ENCODE results near the gene OSBPL2.

Gene OSBPL2

DNA sequence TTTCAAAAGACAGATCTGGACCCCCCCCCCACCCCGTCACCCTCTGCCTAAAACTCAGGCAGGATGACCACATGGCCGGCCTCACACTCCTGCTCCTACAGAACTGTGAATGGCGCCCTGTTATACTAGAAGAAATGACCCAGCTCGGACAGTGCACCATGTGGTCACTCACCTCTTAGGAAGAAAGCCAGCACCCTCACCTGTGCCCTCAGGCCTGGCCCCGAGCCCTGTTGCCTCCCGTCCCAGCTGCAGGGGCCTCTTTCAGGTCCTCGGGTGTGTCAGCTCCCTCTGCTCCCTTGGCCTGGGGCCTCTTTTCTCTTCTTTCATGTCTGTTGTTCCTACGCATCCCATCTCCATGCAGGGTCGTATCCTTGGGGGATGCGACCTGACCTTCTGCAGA lies 23.7 kb downstream of the OSBPL2 start:
- no peak for DNase-seq

DNA sequence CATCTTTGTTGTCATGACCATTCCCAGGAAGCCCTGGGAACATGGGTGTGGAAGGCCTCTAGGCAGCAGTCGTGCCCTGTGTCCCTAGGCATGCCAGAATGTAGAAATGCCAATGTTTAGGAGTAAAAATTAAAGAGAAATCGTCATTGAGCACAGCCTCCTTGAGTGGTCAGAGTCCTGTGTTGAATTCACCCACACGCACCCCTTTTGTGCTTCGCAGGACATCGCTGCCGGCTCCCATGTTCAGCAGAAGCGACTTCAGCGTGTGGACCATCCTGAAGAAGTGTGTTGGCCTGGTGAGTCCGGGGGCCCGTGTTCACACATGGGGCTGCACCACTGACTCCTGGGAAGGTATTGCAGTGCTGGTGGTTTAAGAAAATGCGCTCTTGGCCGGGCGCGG lies 25.1 kb downstream of the OSBPL2 start:
- DNase-seq: no peak

DNA sequence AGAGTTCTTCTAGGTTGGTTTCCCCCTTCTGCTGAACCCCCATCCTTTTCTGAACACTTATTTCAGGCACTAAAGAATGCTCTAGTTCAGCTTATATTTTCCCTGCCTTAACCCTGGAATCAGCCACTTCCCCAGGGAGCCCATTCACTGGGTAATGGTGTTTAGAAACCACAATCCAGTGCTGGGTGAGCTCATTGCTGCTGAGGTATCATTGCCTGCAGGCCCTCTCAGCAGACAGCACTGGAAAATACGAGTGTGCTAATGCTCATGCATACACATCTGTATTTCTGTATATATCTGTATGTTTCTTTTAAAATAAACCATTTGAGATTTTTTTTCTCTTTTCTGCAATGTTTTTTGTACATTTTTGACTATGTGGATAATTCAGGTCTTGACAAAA lies 27.0 kb downstream of the OSBPL2 start:
- no peak for DNase-seq

DNA sequence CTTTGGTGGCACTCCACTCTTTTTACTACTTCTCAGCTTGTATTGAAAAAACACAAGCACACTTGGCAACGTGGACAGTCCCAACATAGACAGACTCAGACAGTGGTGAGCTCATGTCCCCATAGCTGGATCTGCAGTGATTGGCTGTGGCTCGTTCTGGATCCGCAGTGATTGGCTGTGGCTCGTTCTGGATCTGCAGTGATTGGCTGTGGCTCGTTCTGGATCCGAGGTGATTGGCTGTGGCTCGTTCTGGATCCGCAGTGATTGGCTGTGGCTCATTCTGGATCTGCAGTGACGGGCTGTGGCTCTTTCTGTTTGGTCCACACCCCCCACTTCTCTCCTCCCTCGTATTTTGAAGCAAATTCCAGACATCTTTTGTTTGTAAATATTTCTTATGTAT lies 28.0 kb downstream of the OSBPL2 start:
- no peak for DNase-seq

DNA sequence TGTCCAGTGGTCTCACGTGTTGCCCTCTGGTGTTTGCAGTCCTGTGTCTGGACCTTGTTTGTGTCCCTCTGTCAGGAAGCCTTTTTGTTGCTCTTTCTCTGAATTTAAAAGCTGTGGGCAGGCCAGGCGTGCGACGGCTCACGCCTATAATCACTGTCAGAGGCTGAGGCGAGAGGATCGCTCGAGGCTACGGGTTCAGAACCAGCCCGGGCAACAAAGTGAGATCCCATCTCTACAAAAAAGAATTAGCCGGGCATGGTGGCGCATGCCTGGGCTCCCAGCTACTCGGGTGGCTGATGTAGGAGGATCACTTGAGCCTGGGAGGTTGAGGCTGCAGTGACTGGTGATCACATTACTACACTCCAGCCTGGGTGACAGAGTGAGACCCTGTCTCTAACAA lies 28.5 kb downstream of the OSBPL2 start:
- DNase-seq: no peak

DNA sequence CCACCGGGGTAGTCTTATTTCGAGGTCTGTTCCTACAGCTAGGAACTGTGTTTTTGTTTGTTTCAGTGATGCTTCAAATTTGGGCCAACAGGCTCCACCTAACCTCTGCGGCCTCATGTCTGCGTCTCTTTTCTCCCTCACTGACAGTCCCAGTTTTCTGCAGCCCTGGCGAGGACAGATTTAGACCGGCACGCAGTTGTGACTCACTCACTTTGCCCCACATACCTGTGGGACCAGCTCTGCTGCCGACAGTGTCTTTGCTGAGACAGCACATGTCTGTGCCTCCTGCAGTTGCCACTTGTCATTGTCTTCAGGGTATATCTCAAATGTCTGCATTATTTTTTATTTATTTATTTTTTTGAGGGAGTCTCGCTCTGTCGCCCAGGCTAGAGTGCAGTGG lies 29.2 kb downstream of the OSBPL2 start:
- no peak for DNase-seq

DNA sequence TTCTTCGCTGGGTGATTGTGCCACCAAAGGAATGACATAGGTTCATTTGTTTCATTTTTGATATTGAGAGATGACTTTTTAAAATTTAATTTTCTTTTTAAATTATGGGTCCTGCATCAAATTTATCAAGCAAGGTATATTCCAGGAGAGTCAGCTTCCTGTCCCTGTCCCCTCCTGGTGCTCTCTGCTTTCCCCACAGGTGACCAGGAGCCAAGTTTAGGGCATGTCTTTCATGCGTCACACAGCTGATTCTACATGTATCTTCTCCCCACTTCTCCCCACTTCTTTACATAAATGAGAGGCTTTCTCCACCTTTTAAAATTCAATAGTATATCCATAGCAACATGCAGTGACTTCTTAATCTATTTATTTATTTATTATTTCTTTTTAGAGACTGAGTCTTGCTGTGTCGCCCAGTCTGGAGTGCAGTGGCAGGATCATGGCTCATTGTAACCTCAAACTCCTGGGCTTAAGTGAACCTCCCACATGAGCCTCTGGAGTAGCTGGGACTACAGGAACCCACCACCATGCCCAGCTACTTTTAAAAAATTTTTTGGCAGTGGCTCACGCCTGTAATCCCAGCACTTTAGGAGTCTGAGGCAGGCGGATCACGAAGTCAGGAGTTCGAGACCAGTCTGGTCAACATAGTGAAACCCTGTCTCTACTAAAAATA lies 30.0 kb downstream of the OSBPL2 start:
- no peak for DNase-seq

DNA sequence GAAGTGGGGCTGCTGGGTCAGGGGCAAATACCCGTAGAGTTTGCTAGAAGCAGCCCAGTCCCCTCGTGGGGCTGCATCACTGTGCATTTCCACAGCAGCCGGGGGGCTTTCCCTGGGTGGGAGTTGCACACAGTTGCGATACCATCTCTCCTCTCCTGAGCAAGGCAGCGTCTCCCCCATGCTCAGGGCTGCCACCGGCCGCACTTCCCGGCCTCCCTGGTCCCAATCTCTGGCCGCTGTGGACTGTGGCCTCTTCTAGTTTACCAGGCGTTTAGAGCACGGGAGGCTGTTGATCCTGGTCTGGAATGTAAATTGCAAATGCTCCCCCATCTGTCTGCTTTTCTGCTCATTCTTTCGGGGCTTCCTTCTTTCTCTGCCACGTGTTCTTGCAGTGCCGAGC lies 31.1 kb downstream of the OSBPL2 start:
- DNase-seq: no peak

DNA sequence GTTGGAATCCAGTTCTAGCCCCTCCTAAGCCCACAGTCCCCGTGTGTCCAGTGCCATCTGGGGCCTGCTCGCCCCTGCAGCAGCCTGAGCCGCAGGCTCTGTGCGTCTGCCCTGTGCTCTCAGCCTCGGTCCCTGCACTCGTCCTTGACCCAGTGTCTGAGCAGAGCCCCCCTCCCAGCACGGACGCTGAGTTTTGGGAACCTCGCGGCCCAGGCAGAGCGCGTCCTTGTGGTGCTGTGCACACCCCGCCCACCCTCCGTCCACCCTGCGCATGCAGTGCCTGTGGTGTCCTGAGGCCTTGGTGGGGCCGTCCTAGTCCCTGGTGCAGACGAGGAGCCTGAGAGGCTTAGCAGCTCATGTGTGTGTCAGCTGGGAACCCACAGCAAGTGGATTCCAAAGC lies 31.6 kb downstream of the OSBPL2 start:
- no peak for DNase-seq

DNA sequence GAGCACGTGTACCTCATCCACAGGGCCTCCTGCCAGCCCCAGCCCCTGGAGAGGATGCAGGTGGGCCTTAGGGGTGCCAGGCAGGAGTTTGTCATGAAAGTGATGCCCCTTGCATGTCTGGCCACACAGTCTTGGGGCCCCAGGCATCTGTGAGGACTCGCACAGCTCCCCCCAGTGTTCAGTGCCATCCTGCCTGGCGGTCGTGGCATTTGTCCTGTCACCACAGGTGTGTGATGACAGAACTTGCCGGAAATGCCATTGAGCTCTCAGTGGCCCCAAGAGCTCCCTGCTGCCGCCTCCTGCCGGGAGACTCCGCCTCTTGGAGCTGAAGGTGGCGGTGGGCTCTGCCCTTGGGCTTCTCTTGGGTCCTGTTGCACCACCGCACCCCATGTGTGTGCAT lies 33.9 kb downstream of the OSBPL2 start:
- no peak for DNase-seq

DNA sequence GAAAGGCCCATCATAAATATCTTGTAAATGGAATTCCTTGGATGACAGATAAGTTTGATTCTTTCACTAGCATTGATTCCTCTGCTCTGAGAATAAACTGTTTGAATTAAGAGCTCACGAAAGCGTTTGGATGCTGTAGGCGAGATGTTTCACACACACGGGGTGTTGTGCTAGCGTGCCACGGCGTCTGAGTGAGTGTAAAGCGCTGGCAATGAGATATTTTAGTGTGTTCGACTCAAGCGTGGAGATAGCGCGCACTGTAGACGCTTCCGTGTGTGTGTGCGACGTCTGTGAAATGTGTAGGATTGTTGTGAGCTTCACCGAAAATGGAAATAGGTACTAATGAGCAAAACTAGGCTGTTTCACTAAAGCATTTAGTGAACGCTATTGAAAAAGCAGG lies 35.1 kb downstream of the OSBPL2 start:
- no peak for DNase-seq

DNA sequence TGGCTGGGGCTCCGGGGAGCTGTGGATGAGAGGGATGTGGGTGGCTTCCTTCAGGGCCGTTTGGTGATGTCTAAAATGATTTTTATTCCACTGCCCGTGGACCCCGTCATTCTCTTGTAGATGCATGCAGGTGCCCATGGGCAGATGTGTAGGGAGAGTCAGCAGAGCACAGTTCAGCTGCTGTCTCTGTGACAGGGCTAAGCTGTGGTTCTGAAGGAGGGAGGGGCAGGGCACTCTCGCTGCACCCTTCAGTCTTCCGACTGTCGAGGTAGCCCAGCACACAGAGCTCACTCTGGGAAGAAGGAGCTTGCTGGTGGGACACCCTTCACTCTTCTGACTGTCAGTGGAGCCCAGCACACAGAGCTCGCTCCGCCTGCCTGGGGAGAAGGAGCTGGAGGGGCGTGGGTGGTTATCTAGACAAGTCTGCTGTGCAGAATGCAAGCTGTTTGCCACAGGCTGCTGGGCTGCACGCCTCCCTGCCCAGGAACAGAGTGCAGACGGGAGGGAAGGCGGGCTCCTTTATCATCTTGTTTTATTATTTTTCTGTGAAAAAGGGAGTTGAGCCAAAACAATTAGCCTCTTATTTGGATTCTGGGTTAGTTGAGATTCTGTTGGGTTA lies 36.1 kb downstream of the OSBPL2 start:
- DNase-seq: no peak

DNA sequence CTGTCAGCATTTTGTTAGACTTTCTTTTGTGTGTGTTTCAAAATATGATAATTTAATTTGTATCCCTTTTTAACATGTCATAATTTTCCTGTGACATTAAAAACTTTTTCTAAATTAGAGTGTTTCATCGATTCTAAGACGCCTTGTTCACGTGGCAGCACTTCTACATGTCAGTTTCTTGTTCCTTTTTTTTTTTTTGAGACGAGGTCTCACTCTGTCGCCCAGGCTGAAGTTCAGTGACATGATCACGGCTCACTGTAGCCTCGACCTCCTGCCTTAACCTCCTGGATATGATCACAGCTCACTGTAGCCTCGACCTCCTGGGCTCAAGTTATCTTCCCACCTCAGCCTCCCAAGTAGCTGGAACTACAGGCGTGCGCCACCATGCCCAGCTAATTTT lies 36.9 kb downstream of the OSBPL2 start:
- DNase-seq: no peak

DNA sequence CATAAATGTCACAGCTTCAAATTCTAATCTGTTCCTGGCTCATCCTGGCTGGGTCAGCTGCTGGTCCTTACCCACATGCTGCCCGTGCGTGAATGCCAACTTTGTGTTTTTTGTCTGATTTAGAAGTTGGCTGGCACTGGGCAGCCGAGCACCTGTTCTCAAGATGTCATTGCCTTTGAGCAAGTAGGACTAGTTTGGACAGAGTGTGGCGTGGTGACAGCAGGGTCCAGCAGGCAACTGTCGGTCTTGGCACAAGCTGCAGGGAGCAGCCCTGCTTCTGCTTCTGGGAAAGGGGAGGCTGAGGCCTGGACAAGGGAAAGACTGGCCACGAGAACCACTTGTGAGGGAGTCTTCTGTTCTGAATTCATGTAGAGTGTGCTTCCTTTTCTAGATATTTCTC lies 38.1 kb downstream of the OSBPL2 start:
- DNase-seq: no peak

DNA sequence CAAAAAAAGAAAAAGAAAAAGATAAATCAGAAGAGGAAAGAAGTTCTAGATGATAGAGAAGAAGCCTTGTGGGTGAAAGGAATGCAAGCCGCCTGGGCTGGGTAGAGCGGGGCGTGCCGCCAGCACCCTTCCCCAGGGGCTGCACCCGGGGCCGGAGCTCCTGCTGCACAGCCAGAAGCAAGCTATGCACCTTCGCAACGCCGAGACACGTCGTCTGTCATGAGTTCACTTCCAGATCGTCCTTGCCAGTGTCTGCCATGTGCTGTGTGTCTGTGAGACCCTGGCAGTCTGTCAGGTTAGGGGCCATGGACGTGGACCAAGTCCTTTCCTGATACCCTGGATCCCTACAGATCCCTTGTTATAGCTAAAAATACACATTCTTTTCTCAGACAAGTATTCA lies 38.9 kb downstream of the OSBPL2 start:
- no peak for DNase-seq

DNA sequence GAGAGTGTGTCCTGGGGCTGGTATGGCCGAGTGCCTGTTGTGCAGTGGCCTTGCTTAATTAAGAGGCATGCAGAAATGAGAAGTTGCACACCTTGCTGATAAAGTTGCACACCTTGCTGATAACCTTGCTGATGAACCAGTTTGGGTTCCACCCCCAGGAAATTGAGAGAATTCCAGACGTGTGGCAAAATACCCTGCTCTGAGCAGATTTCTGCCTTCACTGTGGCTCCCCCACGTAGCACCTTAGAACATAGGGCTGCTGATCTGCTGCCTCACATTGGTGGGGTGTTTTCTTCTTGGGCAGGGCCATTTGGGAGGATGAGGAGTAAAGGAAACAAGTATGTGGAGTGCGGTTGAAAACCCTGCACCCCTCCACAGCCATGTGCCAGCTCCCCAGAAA lies 42.0 kb downstream of the OSBPL2 start:
- DNase-seq: no peak

DNA sequence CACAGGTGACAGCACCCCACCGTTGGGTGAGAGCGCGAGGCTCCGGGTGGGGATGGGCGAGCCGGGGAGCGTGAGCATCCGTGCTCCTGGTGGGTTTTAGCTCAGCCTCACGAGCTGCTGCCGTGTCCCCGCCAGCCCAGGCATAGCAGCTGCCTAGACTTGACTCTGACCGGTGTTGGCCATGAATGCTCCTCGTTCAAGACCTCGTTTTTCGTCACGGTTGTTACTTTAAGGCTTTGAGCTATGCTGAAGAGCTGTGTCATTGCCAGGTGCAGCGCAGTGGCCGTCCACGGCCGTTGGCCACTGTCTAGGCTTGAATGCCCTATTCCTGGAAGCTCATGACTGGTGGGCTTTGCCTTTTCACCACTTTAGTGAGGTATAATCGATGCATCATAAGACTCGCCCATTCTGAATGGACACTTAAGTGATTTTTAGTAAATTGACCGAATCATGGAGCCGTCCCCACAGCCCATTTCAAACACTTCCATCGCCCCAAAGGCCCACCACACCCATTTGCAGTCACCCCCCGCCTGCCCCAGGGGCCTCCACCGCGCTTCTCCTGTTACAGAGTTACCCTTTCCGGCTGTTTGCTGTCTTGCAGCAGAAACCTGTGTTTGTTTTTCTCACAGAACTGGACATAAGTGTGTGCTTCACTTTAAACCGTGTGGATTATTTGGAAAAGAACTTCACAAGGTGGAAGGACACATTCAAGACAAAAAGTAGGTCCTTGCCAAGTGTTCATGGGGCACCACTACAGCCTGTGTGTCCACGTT lies 43.0 kb downstream of the OSBPL2 start:
- no peak for DNase-seq

DNA sequence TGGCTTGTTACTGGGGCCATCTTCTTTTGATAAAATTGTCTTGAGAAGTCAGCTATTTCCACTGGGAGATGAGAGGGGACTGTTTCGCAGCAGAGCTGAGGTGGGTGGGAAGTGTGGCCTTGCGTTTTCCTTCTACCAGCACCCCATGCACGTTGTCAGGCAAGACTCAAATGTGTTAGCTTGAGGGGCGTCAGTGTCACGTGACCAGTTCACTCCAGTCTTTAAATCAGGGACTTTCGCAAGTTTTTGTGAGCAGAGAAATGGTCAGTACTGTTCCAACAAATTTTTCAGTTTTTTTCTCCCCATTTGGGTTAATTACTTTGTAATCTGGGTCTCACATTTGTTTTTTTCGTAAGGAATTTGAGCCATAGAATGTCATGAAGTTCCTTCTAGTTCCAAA lies 43.8 kb downstream of the OSBPL2 start:
- no peak for DNase-seq

DNA sequence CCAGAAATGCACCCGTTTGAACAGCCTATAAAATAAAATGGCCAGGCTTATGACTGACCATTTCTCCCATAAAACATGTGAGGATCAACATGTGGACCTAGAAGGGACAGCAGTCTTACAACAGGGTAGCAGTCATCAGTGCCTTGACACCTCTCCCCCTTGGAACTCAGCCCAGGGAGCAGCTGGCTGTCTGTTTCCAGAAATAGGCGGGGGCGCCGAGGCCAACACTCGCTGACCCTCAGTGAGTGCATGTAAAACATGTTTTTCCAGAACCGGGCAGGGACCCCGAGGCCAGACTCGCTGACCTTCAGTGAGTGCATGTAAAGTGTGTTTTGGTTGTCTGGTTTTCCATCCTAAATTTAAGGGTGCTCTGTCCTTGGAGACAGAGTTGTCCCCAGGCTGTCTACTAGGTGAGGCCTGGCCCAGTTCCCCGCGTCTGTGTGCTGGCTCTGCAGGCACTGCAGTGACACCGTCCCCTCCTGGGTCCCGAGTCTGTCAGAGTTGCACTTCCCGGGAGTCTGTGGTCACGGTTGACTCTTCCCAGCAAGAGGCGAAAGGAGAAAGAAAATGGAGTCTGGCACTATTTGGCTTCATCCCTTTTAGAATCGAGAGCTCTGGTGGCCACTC lies 44.7 kb downstream of the OSBPL2 start:
- DNase-seq: no peak

DNA sequence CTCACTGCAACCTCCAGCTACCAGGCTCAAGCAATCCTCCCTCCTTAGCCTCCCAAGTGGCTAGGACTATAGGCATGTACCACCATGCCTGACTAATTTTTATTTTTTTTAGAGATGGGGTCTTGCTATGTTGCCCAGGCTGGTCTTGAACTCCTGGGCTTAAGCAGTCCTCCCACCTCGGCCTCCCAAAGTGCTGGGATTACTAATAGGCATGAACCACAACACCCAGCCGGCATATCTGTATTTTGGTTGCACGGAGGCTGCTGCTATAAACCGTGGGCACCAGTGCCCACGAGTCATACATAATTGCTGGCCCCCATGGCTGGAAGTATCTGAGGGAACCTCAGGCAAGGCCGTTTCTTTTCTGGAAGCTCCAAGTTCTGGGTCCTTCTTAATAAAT lies 46.1 kb downstream of the OSBPL2 start:
- no peak for DNase-seq

DNA sequence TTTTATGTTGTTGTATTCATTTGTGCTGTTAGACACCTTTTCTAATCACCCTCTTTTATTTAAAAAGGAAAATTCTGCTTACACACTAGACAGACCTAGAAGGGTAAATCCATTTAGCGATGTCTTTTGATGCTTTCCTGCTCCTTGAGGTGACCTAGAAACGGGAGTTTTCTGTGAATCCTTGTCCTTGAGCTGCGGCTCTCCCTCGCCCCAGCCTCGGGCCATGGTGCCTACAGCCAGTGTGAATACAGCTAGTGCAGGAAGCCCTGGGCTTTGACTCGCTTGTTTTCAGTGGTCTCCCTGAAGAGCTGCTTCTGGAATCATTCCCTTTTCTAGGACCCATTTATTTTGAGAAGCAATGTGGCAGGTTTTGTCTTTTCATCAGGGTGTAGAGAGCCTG lies 46.8 kb downstream of the OSBPL2 start:
- no peak for DNase-seq

DNA sequence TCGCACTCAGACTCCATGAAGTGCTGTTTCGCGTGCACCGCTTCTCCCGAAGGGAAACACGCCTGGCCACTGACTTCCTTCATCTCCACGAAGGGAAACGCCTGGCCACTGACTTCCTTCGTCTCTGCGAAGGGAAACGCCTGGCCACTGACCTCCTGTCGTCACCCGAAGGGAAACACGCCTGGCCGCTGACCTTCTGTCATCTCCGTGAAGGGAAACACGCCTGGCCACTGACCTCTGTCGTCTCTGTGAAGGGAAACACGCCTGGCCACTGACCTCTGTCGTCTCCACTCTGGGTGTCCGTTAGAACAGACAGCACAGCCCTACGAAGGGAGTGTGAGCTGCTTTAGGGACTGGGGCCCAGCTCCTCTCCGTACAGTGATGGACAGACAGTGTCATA lies 47.4 kb downstream of the OSBPL2 start:
- DNase-seq: no peak

DNA sequence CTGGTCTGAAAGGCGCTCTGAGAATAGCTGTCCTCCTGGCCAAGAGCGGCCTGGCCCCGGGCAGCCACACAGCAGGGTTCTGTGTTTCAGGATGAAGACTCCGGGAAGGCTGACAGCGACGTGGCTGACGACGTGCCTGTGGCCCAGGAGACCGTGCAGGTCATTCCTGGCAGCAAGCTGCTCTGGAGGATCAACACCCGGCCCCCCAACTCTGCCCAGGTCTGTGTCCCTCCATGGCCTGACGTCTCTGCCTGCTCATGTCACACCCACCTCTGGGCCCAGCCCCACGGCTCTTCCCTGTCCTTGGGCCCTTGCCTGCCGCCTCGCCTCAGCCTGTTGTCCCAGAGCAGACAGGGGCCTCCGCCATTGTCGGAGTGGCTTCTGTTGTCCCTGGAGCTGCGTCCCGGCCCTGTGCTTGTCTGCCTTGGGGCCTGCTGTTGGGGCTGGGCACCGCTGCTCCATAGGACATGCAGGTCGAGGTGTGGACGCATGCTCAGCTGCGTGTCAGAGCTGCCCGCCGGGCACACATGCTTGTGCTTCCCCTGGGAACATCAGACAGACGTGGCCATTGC lies 48.3 kb downstream of the OSBPL2 start:
- DNase-seq: no peak

DNA sequence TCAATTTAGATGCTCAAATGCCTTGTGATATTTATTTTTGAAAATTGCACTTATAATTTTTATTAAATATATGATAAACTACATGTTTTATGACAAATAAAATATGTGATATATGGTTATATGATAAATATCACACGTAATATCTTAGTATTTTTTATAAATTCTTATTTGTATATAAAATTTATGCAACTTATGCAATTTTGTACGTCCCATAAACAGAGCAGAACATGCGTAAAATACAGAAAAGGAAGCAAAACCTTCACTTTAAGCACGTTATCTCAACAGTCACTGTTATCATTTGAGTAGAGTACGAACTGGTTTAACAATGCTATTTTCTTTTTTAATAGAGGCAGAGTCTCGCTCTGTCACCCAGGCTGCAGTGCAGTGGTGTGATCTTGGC lies 48.8 kb downstream of the OSBPL2 start:
- DNase-seq: no peak

Measured in suppressor macrophage treated with lipopolysaccharide for 4 hours (primary cell).